Mononuclear cell (primary cell): ENCODE data around the gene ERFE. TPM values are rescaled to one million over a fixed set of nuclear protein-coding genes. Genes with fewer than 3 reads are reported as not detected.

ENCODE experiments used
- total RNA-seq: library from RNA; depleted of rRNA; stranded (reverse); fragments of >200 nt; gene quantifications from one replicate; pipeline ENCODE4 v1.2.3, GENCODE V29; 2012

Gene ERFE
- total RNA-seq, 1 donor = 0.10 TPM

Other genes starting within 250 kb of the ERFE start
- 80.8 TPM for gene UBE2F, start 192.0 kb upstream of the ERFE start, total RNA-seq
- gene SCLY, start 98.0 kb upstream of the ERFE start, total RNA-seq = 4.6 TPM
- gene ESPNL, start 58.6 kb upstream of the ERFE start, total RNA-seq = 0.10 TPM
- gene KLHL30, start 20.3 kb upstream of the ERFE start, total RNA-seq = not detected
- gene ILKAP, start 44.7 kb downstream of the ERFE start, total RNA-seq = 66.5 TPM
- gene HES6, start 81.1 kb downstream of the ERFE start, total RNA-seq = 5.4 TPM
- gene PER2, start 129.6 kb downstream of the ERFE start, total RNA-seq = 18.7 TPM
- 3.5 TPM for gene TRAF3IP1, start 161.5 kb downstream of the ERFE start, total RNA-seq